HCT116 (cell line): Measurements from ENCODE around the gene LRRC73. TPM values are rescaled to one million over a fixed set of nuclear protein-coding genes. Genes with fewer than 3 reads are reported as not detected.

Source experiments
- ATAC-seq: fragments of 200-7000 bp; cut with Tn5 transposase; 2 replicates; pipeline ENCODE4 v1.9.1; 2020; ENCODE audit warnings: mild to moderate bottlenecking, moderate library complexity
- BruUV-seq: library from RNA; stranded (reverse); fragments of 400-500 nt; replicated peaks from 2 replicates; lab custom pipeline; 2021; lab: Mats Ljungman, UMichigan
- CTCF ChIA-PET: fragments of 300-600 bp; sonication (Branson Sonifier 250); formaldehyde crosslinking; loops from one replicate; lab custom pipeline; 2021; ENCODE audit warnings: antibody characterized with exemption; lab: Charles Lee
- POLR2A ChIA-PET: fragments of 300-600, 350-600 bp; sonication (Branson Sonifier 250); formaldehyde crosslinking; loops from one replicate; lab custom pipeline; 2021; ENCODE audit warnings: antibody characterized with exemption; lab: Charles Lee
- RAD21 ChIA-PET, 2 experiments: fragments of 300-600 bp; sonication (Branson Sonifier 250); formaldehyde crosslinking; loops; one replicate each; lab custom pipeline; 2023; ENCODE audit warnings: low total read pairs in 2 of 2; ENCODE audit not compliant: uncharacterized antibody in 2 of 2, unreplicated experiment in 2 of 2, low non-redundant PET in 1 of 2; lab: Charles Lee
- DNase-seq: peaks from one replicate; pipeline ENCODE4 v3.0.0-alpha.2; 2010; ENCODE audit warnings: low read depth, low spot score
- H2AFZ ChIP-seq: fragments of 200-600 bp; shearing (Covaris generic), sonication (generic); 2 replicates; pipeline ENCODE4 v1.6.1; 2017; ENCODE audit warnings: low read depth, mixed run types, mixed read lengths, antibody characterized with exemption, low read length; ENCODE audit not compliant: poor library complexity, severe bottlenecking
- H3K27ac ChIP-seq: 2 replicates; pipeline ENCODE4 v1.5.1; 2012; ENCODE audit warnings: low read depth, low read length
- H3K27me3 ChIP-seq: fragments of 200-600 bp; sonication (generic); 2 replicates; pipeline ENCODE4 v1.6.1; 2016; ENCODE audit warnings: mixed run types, low read length, mixed read lengths; ENCODE audit not compliant: insufficient read depth
- H3K36me3 ChIP-seq, 2 experiments: fragments of 200-500 bp in 1 of 2; fragments of 200-600 bp in 1 of 2; sonication (Bioruptor generic) in 1 of 2; sonication (generic) in 1 of 2; 2 replicates each; pipeline versions ENCODE4 v1.5.1 to v1.6.1; 2014 to 2016; ENCODE audit warnings: low read length in 2 of 2, inconsistent platforms in 1 of 2, mixed read lengths in 1 of 2, mixed run types in 1 of 2; ENCODE audit not compliant: insufficient read depth in 2 of 2, control insufficient read depth in 1 of 2
- H3K4me1 ChIP-seq, 2 experiments: fragments of 200-600 bp in 1 of 2; sonication (generic) in 1 of 2; 2 replicates each; pipeline versions ENCODE4 v1.5.1 to v1.6.1; 2012 to 2017; ENCODE audit warnings: low read length in 2 of 2, inconsistent platforms in 1 of 2, mild to moderate bottlenecking in 1 of 2, mixed read lengths in 1 of 2, mixed run types in 1 of 2, moderate library complexity in 1 of 2; ENCODE audit not compliant: insufficient read depth in 2 of 2, control insufficient read depth in 1 of 2
- H3K4me2 ChIP-seq: fragments of 200-600 bp; sonication (generic); 2 replicates; pipeline ENCODE4 v1.6.1; 2017; ENCODE audit warnings: mixed run types, low read length, mixed read lengths
- H3K4me3 ChIP-seq, 2 experiments: fragments of 200-600 bp in 1 of 2; sonication (generic) in 1 of 2; replicated peaks in 1 of 2; 2 replicates each; pipeline ENCODE4 v1.5.1; 2011 to 2016; ENCODE audit warnings: low read length in 2 of 2, control low read depth in 1 of 2, low read depth in 1 of 2, mild to moderate bottlenecking in 1 of 2, mixed read lengths in 1 of 2, mixed run types in 1 of 2
- H3K79me2 ChIP-seq: fragments of 200-600 bp; sonication (generic); 2 replicates; pipeline ENCODE4 v1.6.1; 2017; ENCODE audit warnings: mild to moderate bottlenecking, mixed run types, low read length, moderate library complexity, mixed read lengths; ENCODE audit not compliant: insufficient read depth
- H3K9ac ChIP-seq: fragments of 200-600 bp; sonication (generic); 2 replicates; pipeline ENCODE4 v1.6.1; 2016; ENCODE audit warnings: low read length, mixed read lengths
- H3K9me2 ChIP-seq: fragments of 200-600 bp; sonication (generic), shearing (Covaris generic); 2 replicates; pipeline ENCODE4 v1.6.1; 2017; ENCODE audit warnings: mixed run types, mild to moderate bottlenecking, moderate library complexity; ENCODE audit not compliant: insufficient read depth
- H3K9me3 ChIP-seq, 2 experiments: fragments of 200-500 bp in 1 of 2; fragments of 200-600 bp in 1 of 2; sonication (Bioruptor generic) in 1 of 2; sonication (generic) in 1 of 2; 2 replicates each; pipeline ENCODE4 v1.6.1; 2014 to 2017; ENCODE audit warnings: low read length in 2 of 2, mixed read lengths in 2 of 2, inconsistent platforms in 1 of 2, low read depth in 1 of 2, mild to moderate bottlenecking in 1 of 2, mixed run types in 1 of 2, moderate library complexity in 1 of 2; ENCODE audit not compliant: control insufficient read depth in 1 of 2, insufficient read depth in 1 of 2
- H4K20me1 ChIP-seq: fragments of 200-600 bp; sonication (generic), shearing (Covaris generic); 2 replicates; pipeline ENCODE4 v1.6.1; 2017; ENCODE audit warnings: mixed run types, mild to moderate bottlenecking, moderate library complexity; ENCODE audit not compliant: insufficient read depth
- ATF3 ChIP-seq: IDR thresholded peaks from 2 replicates; pipeline ENCODE4 v1.6.1; 2012
- CTCF ChIP-seq, 3 experiments: fragments of 200-600 bp in 1 of 3; sonication (generic) in 1 of 3; IDR thresholded peaks in 2 of 3; conservative IDR thresholded peaks in 1 of 3; 2 replicates each; pipeline ENCODE4 v1.5.1; 2012 to 2017; ENCODE audit warnings: low read depth in 2 of 3, low read length in 2 of 3, antibody characterized with exemption in 1 of 3, borderline replicate concordance in 1 of 3, control low read depth in 1 of 3, mild to moderate bottlenecking in 1 of 3, mixed read lengths in 1 of 3, mixed run types in 1 of 3, moderate library complexity in 1 of 3; ENCODE audit not compliant: insufficient read depth in 1 of 3
- EGR1 ChIP-seq: IDR thresholded peaks from 2 replicates; pipeline ENCODE4 v1.6.1; 2012; ENCODE audit warnings: low read depth
- EZH2phosphoT487 ChIP-seq: fragments of 200-600 bp; IDR thresholded peaks from 2 replicates; pipeline ENCODE4 v1.6.1; 2018; ENCODE audit warnings: antibody characterized with exemption, borderline replicate concordance
- FOSL1 ChIP-seq: IDR thresholded peaks from 2 replicates; pipeline ENCODE4 v1.6.1; 2012; ENCODE audit warnings: low read depth
- JUND ChIP-seq: IDR thresholded peaks from 2 replicates; pipeline ENCODE4 v1.6.1; 2012
- POLR2AphosphoS5 ChIP-seq: IDR thresholded peaks from 2 replicates; pipeline ENCODE4 v1.6.1; 2011; ENCODE audit warnings: mild to moderate bottlenecking, low read depth, low read length, moderate library complexity
- RAD21 ChIP-seq: IDR thresholded peaks from 2 replicates; pipeline ENCODE4 v1.6.1; 2012; ENCODE audit warnings: low read depth, mild to moderate bottlenecking
- SRF ChIP-seq: IDR thresholded peaks from 2 replicates; pipeline ENCODE4 v1.6.1; 2012; ENCODE audit warnings: low read depth
- TCF7L2 ChIP-seq: IDR thresholded peaks from 2 replicates; pipeline ENCODE4 v1.7.0; 2011; ENCODE audit warnings: borderline replicate concordance, inconsistent platforms; ENCODE audit not compliant: insufficient read depth, insufficient read length; ENCODE audit errors: extremely low read depth
- YY1 ChIP-seq: IDR thresholded peaks from 2 replicates; pipeline ENCODE4 v1.6.1; 2011; ENCODE audit warnings: low read length, low read depth, moderate library complexity, mild to moderate bottlenecking; ENCODE audit not compliant: insufficient replicate concordance; ENCODE audit errors: extremely low read depth
- ZBTB33 ChIP-seq: IDR thresholded peaks from 2 replicates; pipeline ENCODE4 v1.6.1; 2011; ENCODE audit warnings: mild to moderate bottlenecking, low read length, moderate library complexity; ENCODE audit not compliant: insufficient replicate concordance; ENCODE audit errors: extremely low read depth
- ZFX ChIP-seq: fragments of 450-650 bp; IDR thresholded peaks from 2 replicates; pipeline ENCODE4 v1.6.1; 2017
- ZNF274 ChIP-seq: fragments of 200-500 bp; sonication (Bioruptor generic); IDR thresholded peaks from 2 replicates; pipeline ENCODE4 v1.6.1; 2014; ENCODE audit warnings: mild to moderate bottlenecking, low read depth, low read length, inconsistent platforms
- intact Hi-C: fragments of 100-400 bp; cut with micrococcal nuclease; formaldehyde crosslinking; loops from 2 replicates; pipeline ENCODE4 v1.10.0; 2022
- total RNA-seq: library from RNA; stranded (reverse); gene quantifications from one replicate; pipeline ENCODE4 v1.2.1, GENCODE V29; 2021; ENCODE audit not compliant: unreplicated experiment
- TF ChIP-seq, protein P1 (sequence below): IDR thresholded peaks from 2 replicates; pipeline ENCODE4 v1.6.1; 2012

Gene LRRC73
- total RNA-seq, 1 experiment from 2014 or later: 1.2 TPM

DNA sequence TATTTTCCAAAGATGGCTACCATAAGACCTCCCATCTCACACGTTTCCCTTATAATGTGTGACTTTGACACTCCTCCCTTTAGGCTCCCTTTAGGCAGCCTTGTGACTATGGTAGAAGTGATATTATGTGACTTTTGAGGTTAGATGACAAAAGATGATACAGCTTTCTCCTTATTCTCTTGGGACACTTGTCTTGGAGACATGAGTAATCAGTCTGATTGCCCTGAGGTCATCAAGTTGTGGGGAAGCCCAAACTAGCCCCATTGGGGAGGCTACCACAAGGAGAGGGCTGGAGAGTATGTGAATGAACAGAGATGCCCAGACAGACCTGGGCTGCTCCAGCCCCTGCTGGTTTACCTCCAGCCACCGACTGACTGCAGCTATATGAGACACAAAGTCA lies 44.2 kb downstream of the LRRC73 start (continued):
- no peak for TF ChIP-seq EZH2phosphoT487

DNA sequence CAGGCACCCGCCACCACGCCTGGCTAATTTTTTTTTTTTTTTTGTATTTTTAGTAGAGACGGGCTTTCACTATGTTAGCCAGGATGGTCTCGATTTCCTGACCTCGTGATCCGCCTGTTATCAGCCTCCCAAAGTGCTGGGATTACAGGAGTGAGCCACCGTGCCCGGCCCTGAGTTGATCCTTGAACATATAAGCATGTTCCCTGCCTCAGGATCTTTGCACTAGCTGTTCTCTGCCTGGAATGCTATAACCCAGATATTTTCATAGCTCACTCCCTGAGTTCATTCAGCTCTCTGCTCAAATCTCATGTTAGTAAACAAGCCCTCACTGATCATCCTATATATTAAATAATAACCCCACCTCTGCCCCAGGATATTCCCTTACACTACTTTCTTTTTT lies 45.8 kb downstream of the LRRC73 start:
- CTCF ChIA-PET: interaction anchor here (0.7 kb wide), 1 partner anchor 19 kb away, joined by 3 read pairs; no protein-coding TSS in a partner anchor
- no peak overlapping the region for H3K27ac ChIP-seq
- H3K4me2 ChIP-seq: no peak overlapping the region
- no peak for ATAC-seq
- H3K27me3 ChIP-seq: no peaks in the 10 kb centered on the region
- POLR2A ChIA-PET: no interaction called here
- H3K4me1 ChIP-seq: no peaks in the 10 kb centered on the region
- H3K9me2 ChIP-seq: no peaks in the 10 kb centered on the region
- no peaks in the 10 kb centered on the region for H3K9me3 ChIP-seq
- no peak overlapping the region for H3K9ac ChIP-seq
- no TSS peak for BruUV-seq
- RAD21 ChIA-PET: no interaction called here
- no peak for DNase-seq
- intact Hi-C loops: no loop called here
- no peaks in the 10 kb centered on the region for H4K20me1 ChIP-seq
- no peak overlapping the region for H3K4me3 ChIP-seq
- no peak overlapping the region for H2AFZ ChIP-seq
- no peaks in the 10 kb centered on the region for H3K79me2 ChIP-seq
- H3K36me3 ChIP-seq: no peaks in the 10 kb centered on the region
- no peak for TF ChIP-seq ZFX
- no peak for TF ChIP-seq ZNF274
- no peak for TF ChIP-seq FOSL1
- TF ChIP-seq TCF7L2: no peak
- TF ChIP-seq EGR1: no peak
- no peak for TF ChIP-seq POLR2AphosphoS5
- TF ChIP-seq, protein P1, sequence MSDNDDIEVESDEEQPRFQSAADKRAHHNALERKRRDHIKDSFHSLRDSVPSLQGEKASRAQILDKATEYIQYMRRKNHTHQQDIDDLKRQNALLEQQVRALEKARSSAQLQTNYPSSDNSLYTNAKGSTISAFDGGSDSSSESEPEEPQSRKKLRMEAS: no peak
- no peak for TF ChIP-seq RAD21
- TF ChIP-seq JUND: no peak

- intact Hi-C loops: no loop called here
- CTCF ChIA-PET: no interaction called here
- TF ChIP-seq YY1: no peak
- TF ChIP-seq ZNF274: no peak
- TF ChIP-seq CTCF (IDR thresholded peaks at IDR 0.05 in 2 of 3, conservative IDR thresholded peaks at IDR 0.05 in 1 of 3; ENCODE audit: borderline replicate concordance in 1 of 3, insufficient read depth in 1 of 3, low read depth in 2 of 3, low read length in 2 of 3): no peak
- TF ChIP-seq ATF3: no peak
- no peak for TF ChIP-seq EZH2phosphoT487
- no peak for TF ChIP-seq ZBTB33
- TF ChIP-seq POLR2AphosphoS5: no peak
- no peak for TF ChIP-seq SRF
- TF ChIP-seq RAD21: no peak
These were observed 48.2 kb downstream of the LRRC73 start for GRCh38 chr6:43461936-43462335.

More at GRCh38 chr6:43461936-43462335, 48.2 kb downstream of the LRRC73 start:
- no peak overlapping the region for H2AFZ ChIP-seq
- ChIA-PET POLR2A (interaction anchor here (0.8 kb wide), 1 partner anchor 16 kb away, joined by 4 read pairs; the partner anchor contains the start of gene TJAP1), RAD21 (no interaction called here)
- no peaks in the 10 kb centered on the region for H3K9me3 ChIP-seq
- H3K36me3 ChIP-seq: no peaks in the 10 kb centered on the region
- H3K4me3 ChIP-seq: no peak overlapping the region
- peaks cover 3 to 16% of the 10 kb centered on the region in 2 experiments; a peak in 3 of 4 replicates for H3K4me1 ChIP-seq
- no peak for ATAC-seq
- BruUV-seq: no TSS peak
- no peaks in the 10 kb centered on the region for H3K79me2 ChIP-seq
- H4K20me1 ChIP-seq: no peaks in the 10 kb centered on the region
- H3K27ac ChIP-seq: no peak overlapping the region
- no peaks in the 10 kb centered on the region for H3K9me2 ChIP-seq
- H3K27me3 ChIP-seq: no peaks in the 10 kb centered on the region
- H3K4me2 ChIP-seq: no peak overlapping the region
- DNase-seq: no peak
- H3K9ac ChIP-seq: no peak overlapping the region
